Naive thymus-derived CD4-positive, alpha-beta T cell (primary cell): ENCODE results near the gene SCML1. TPM values are rescaled to one million over a fixed set of nuclear protein-coding genes. Genes with fewer than 3 reads are reported as not detected.

ENCODE experiments used
- ATAC-seq: fragments of 150-1000 bp; cut with Tn5 transposase; 2 replicates; pipeline ENCODE4 v1.10.0; 2021; ENCODE audit warnings: mild to moderate bottlenecking, moderate library complexity
- CTCF ChIA-PET: fragments of 350-600 bp; sonication (Branson Sonifier 250); formaldehyde crosslinking; loops from one replicate; lab custom pipeline; 2021; ENCODE audit warnings: antibody characterized with exemption; lab: Charles Lee
- POLR2A ChIA-PET: fragments of 350-600 bp; sonication (Branson Sonifier 250); formaldehyde crosslinking; loops from one replicate; lab custom pipeline; 2021; ENCODE audit warnings: antibody characterized with exemption, inconsistent platforms; lab: Charles Lee
- DNase-seq, 9 donors: peaks; one replicate each; pipeline versions ENCODE4 v3.0.0 to v3.0.0-alpha.2; 2020 to 2022; ENCODE audit warnings: mixed read lengths in 1 of 9
- H3K27ac ChIP-seq: one replicate; pipeline ENCODE4 v1.7.0; 2013; ENCODE audit warnings: mild to moderate bottlenecking, low read depth, low read length, moderate library complexity
- H3K27me3 ChIP-seq, 2 donors: one replicate each; pipeline ENCODE4 v1.7.0; 2013; ENCODE audit warnings: low read length in 2 of 2, mild to moderate bottlenecking in 2 of 2, moderate library complexity in 2 of 2; ENCODE audit not compliant: control insufficient read depth in 2 of 2, insufficient read depth in 2 of 2
- H3K36me3 ChIP-seq, 3 experiments: 1 replicate in 2 of 3; 2 replicates in 1 of 3; pipeline ENCODE4 v1.7.0; 2013; ENCODE audit warnings: low read length in 3 of 3, mild to moderate bottlenecking in 3 of 3, moderate library complexity in 1 of 3; ENCODE audit not compliant: insufficient read depth in 3 of 3, control insufficient read depth in 2 of 3
- H3K4me1 ChIP-seq, 2 donors: one replicate each; pipeline ENCODE4 v1.7.0; 2013; ENCODE audit warnings: low read length in 2 of 2, mild to moderate bottlenecking in 2 of 2, moderate library complexity in 1 of 2; ENCODE audit not compliant: control insufficient read depth in 2 of 2, insufficient read depth in 2 of 2
- H3K4me3 ChIP-seq: 2 replicates; pipeline ENCODE4 v1.7.0; 2013; ENCODE audit warnings: mild to moderate bottlenecking, low read length
- H3K9me3 ChIP-seq, 3 experiments: 1 replicate in 2 of 3; 2 replicates in 1 of 3; pipeline ENCODE4 v1.7.0; 2013; ENCODE audit warnings: low read length in 3 of 3; ENCODE audit not compliant: control insufficient read depth in 2 of 3
- H3K27ac Mint-ChIP-seq, 9 donors: one replicate each; pipeline ENCODE4 v1.8.0; 2020 to 2022; ENCODE audit warnings: mixed read lengths in 9 of 9, mild to moderate bottlenecking in 8 of 9, moderate library complexity in 5 of 9, inconsistent platforms in 2 of 9
- H3K27me3 Mint-ChIP-seq, 5 donors: one replicate each; pipeline ENCODE4 v1.8.0; 2021 to 2022; ENCODE audit warnings: mixed read lengths in 5 of 5, mild to moderate bottlenecking in 1 of 5
- H3K36me3 Mint-ChIP-seq, 5 donors: one replicate each; pipeline ENCODE4 v1.8.0; 2020 to 2022; ENCODE audit warnings: mixed read lengths in 5 of 5, mild to moderate bottlenecking in 3 of 5, inconsistent platforms in 1 of 5
- H3K4me1 Mint-ChIP-seq, 7 donors: one replicate each; pipeline ENCODE4 v1.8.0; 2020 to 2022; ENCODE audit warnings: mixed read lengths in 7 of 7, mild to moderate bottlenecking in 3 of 7, inconsistent platforms in 1 of 7
- H3K4me3 Mint-ChIP-seq, 10 donors: one replicate each; pipeline ENCODE4 v1.8.0; 2020 to 2022; ENCODE audit warnings: mild to moderate bottlenecking in 10 of 10, mixed read lengths in 10 of 10, moderate library complexity in 6 of 10, inconsistent platforms in 2 of 10
- H3K9me3 Mint-ChIP-seq, 11 donors: one replicate each; pipeline ENCODE4 v1.8.0; 2020 to 2022; ENCODE audit warnings: mixed read lengths in 11 of 11, mild to moderate bottlenecking in 4 of 11, inconsistent platforms in 1 of 11, moderate library complexity in 1 of 11
- intact Hi-C, 2 donors: fragments of 100-400 bp; cut with micrococcal nuclease; formaldehyde crosslinking; loops; one replicate each; pipeline ENCODE4 v1.15.1; 2023
- polyA plus RNA-seq, 2 donors: library from polyadenylated mRNA; unstranded; fragments of 300-500 nt; fragmentation: Illumina TruSeq; gene quantifications; one replicate each; pipeline ENCODE4 v1.2.3, GENCODE V29; 2021
- total RNA-seq, 6 experiments: library from RNA in 5 of 6; stranded (reverse) in 5 of 6; gene quantifications; 1 replicate in 5 of 6; 2 replicates in 1 of 6; pipeline ENCODE4 v1.2.3 and lab custom pipeline; 2021 to 2026

Gene SCML1, protein sequence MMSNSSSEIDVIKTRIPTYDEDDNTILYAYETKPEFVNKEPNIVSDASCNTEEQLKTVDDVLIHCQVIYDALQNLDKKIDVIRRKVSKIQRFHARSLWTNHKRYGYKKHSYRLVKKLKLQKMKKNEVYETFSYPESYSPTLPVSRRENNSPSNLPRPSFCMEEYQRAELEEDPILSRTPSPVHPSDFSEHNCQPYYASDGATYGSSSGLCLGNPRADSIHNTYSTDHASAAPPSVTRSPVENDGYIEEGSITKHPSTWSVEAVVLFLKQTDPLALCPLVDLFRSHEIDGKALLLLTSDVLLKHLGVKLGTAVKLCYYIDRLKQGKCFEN
- total RNA-seq (10 to 100 TPM in 4 of 5 experiments, under 1 TPM in 1; 0.82 to 50.1 (median 28.5) TPM), polyA plus RNA-seq (1 to 10 TPM; 6.8 to 7.0 TPM), total RNA-seq (lab: John Stamatoyannopoulos, UW) (70.4 reads per million, percentile 78 among the genes with 10 or more reads in this experiment)

DNA sequence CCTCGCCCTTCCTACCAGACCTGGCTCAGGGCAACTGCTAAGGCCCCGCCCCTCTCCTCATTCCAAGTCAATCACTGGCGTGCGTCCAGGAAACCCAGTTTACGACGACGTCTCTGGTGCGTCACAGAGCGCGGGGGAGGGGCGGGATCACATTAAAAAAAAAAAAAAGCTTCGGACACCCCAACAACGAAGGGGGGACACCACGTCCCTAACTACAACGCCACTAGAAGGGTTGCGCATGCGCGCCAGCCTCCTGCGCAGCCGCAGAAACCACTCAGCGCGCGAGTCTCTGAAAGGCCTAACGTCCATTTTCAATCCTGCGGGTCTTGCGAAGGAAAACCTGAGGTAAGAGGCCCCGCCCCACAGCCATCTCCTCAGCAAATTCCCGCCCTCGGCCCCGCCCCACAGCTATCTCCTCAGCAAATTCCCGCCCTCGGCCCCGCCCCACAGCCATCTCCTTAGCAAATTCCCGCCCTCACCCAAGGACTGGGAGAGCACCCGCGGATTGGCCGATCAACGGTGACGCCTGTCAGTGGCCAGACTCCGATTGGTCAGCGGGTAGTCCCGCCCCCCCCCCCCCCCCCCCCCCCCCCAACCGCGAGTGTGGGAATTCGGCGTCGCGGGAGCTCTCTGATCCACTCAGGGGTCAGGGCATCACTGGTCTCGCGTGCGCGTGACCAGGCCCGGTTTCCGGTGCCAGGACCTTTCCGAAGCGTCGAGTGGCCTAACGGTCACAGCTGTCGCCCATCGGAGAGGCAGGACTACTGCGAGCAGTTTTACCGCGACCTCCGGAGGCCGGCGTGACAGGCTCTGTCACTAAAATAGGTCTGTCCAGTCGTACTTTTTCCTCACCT is at the start of gene SCML1:
TSS of gene SCML1 (plus strand) at position 638 of the 854 bp plus-strand sequence. CDS start 6,694 bp downstream, outside the sequence.
- ChIA-PET POLR2A (no interaction called here), CTCF (interaction anchor here (0.9 to 1.0 kb wide), 2 partner anchors 14 to 43 kb away, joined by 3 read pairs; no protein-coding TSS in a partner anchor)
- Mint-ChIP-seq H3K36me3 (peaks cover 0 to 5% (median 0%) of the 10 kb centered on the region in 5 donors), H3K27me3 (peaks cover 0 to 42% (median 0%) of the 10 kb centered on the region in 5 donors), H3K4me3 (peak within 1 kb of the TSS; percentile 84 to 98 (median 94)), H3K27ac (peak within 1 kb of the TSS; percentile 75 to 98 (median 98)), H3K9me3 (peaks cover 0 to 6% (median 0%) of the 10 kb centered on the region in 11 donors), H3K4me1 (peaks cover 13 to 37% (median 29%) of the 10 kb centered on the region in 7 donors)
- Histone ChIP-seq H3K27me3 (no peaks in the 10 kb centered on the region), H3K4me3 (peak within 1 kb of the TSS; percentile 73), H3K36me3 (no peaks in the 10 kb centered on the region), H3K4me1 (peaks cover 0 to 5% of the 10 kb centered on the region in 2 donors), H3K27ac (peak within 1 kb of the TSS; percentile 88), H3K9me3 (no peaks in the 10 kb centered on the region)
- DNase-seq (peak; percentile 70 to 91 (median 85)), ATAC-seq (peak; percentile 88)
- intact Hi-C loops: loop anchor here (1.0 to 10.0 kb wide), 14 partner anchors 35 to 1606 kb away; partner anchors contain the start of genes CDKL5 (in 2 of the 2), PDHA1 (in 2 of the 2), RBBP7 (in 2 of the 2) and SYAP1 (in 2 of the 2)

- intact Hi-C loops: no loop called here
- no peak for DNase-seq
- no peak overlapping the region for H3K27ac Mint-ChIP-seq
These were observed 49.6 kb upstream of the SCML1 start for GRCh38 chrX:17687648-17688047.

GRCh38 chrX:17689971-17690409 is 47.3 kb upstream of the SCML1 start:
- no peak overlapping the region for H3K4me3 ChIP-seq
- peak in 7 of 9 donors; percentile 10 to 35 (median 27) for DNase-seq
- ATAC-seq: peak; percentile 73
- H3K27me3 ChIP-seq: no peaks in the 10 kb centered on the region
- H3K36me3 ChIP-seq: no peaks in the 10 kb centered on the region
- H3K27ac Mint-ChIP-seq: peak overlapping the region in 1 of 9 donors; percentile 1
- H3K36me3 Mint-ChIP-seq: no peaks in the 10 kb centered on the region
- peaks cover 0 to 3% (median 0%) of the 10 kb centered on the region in 11 donors for H3K9me3 Mint-ChIP-seq
- ChIA-PET POLR2A (no interaction called here), CTCF (interaction anchor here (1.1 kb wide), 1 partner anchor 448 kb away, joined by 4 read pairs; no protein-coding TSS in a partner anchor)
- no peaks in the 10 kb centered on the region for H3K4me1 ChIP-seq
- peaks cover 0 to 7% (median 5%) of the 10 kb centered on the region in 7 donors for H3K4me1 Mint-ChIP-seq
- H3K27me3 Mint-ChIP-seq: no peaks in the 10 kb centered on the region
- no peak overlapping the region for H3K27ac ChIP-seq
- no peak overlapping the region for H3K4me3 Mint-ChIP-seq
- H3K9me3 ChIP-seq: no peaks in the 10 kb centered on the region
- intact Hi-C loops: loop anchor here (1.0 to 5.0 kb wide), 5 partner anchors 98 to 568 kb away; no protein-coding TSS in a partner anchor

More at GRCh38 chrX:17687648-17688047, 49.6 kb upstream of the SCML1 start:
- ChIA-PET POLR2A (no interaction called here), CTCF (interaction anchor here (0.6 kb wide), 1 partner anchor 352 kb away, joined by 3 read pairs; no protein-coding TSS in a partner anchor)
- Mint-ChIP-seq H3K4me1 (peaks cover 4 to 12% (median 7%) of the 10 kb centered on the region in 7 donors), H3K27me3 (no peaks in the 10 kb centered on the region), H3K4me3 (no peak overlapping the region), H3K36me3 (no peaks in the 10 kb centered on the region), H3K9me3 (peaks cover 0 to 3% (median 0%) of the 10 kb centered on the region in 11 donors)
- ATAC-seq: no peak
- no peaks in the 10 kb centered on the region for H3K36me3 ChIP-seq
- H3K9me3 ChIP-seq: no peaks in the 10 kb centered on the region
- H3K4me3 ChIP-seq: no peak overlapping the region
- H3K4me1 ChIP-seq: no peaks in the 10 kb centered on the region
- no peak overlapping the region for H3K27ac ChIP-seq
- H3K27me3 ChIP-seq: no peaks in the 10 kb centered on the region

- Histone ChIP-seq H3K27ac (no peak overlapping the region), H3K27me3 (no peaks in the 10 kb centered on the region), H3K9me3 (no peaks in the 10 kb centered on the region), H3K36me3 (no peaks in the 10 kb centered on the region), H3K4me1 (no peaks in the 10 kb centered on the region), H3K4me3 (no peak overlapping the region)
- H3K27ac Mint-ChIP-seq: no peak overlapping the region
- no peaks in the 10 kb centered on the region for H3K27me3 Mint-ChIP-seq
- peaks cover 0 to 7% (median 5%) of the 10 kb centered on the region in 7 donors for H3K4me1 Mint-ChIP-seq
- no peak for DNase-seq
- CTCF ChIA-PET: interaction anchor here (1.8 kb wide), 1 partner anchor 451 kb away, joined by 8 read pairs; no protein-coding TSS in a partner anchor
- intact Hi-C loops: loop anchor here (5.0 kb wide), 3 partner anchors 101 to 571 kb away; no protein-coding TSS in a partner anchor
- H3K4me3 Mint-ChIP-seq: no peak overlapping the region
- POLR2A ChIA-PET: no interaction called here
- no peak for ATAC-seq
- peaks cover 0 to 3% (median 0%) of the 10 kb centered on the region in 5 donors for H3K36me3 Mint-ChIP-seq
- H3K9me3 Mint-ChIP-seq: no peaks in the 10 kb centered on the region
These were observed 44.5 kb upstream of the SCML1 start for GRCh38 chrX:17692709-17693346.

- no peaks in the 10 kb centered on the region for H3K27me3 ChIP-seq
- no peaks in the 10 kb centered on the region for H3K36me3 ChIP-seq
- ChIA-PET POLR2A (no interaction called here), CTCF (interaction anchor here (1.0 kb wide), 2 partner anchors 23 to 144 kb away, joined by 3 read pairs; no protein-coding TSS in a partner anchor)
- H3K9me3 ChIP-seq: no peaks in the 10 kb centered on the region
- no peaks in the 10 kb centered on the region for H3K4me1 ChIP-seq
- Mint-ChIP-seq H3K9me3 (no peaks in the 10 kb centered on the region), H3K27ac (no peak overlapping the region), H3K4me3 (no peak overlapping the region), H3K27me3 (no peaks in the 10 kb centered on the region), H3K4me1 (no peaks in the 10 kb centered on the region), H3K36me3 (peaks cover 0 to 3% (median 0%) of the 10 kb centered on the region in 5 donors)
- intact Hi-C loops: loop anchor here (1.0 to 5.0 kb wide), 7 partner anchors 48 to 1638 kb away; no protein-coding TSS in a partner anchor
- no peak overlapping the region for H3K4me3 ChIP-seq
- ATAC-seq (no peak), DNase-seq (peak in 5 of 9 donors; percentile 0 to 28 (median 14))
- H3K27ac ChIP-seq: no peak overlapping the region
These were observed 40.1 kb upstream of the SCML1 start for GRCh38 chrX:17697191-17697590.
